Mammary microvascular endothelial cell (primary cell): Measurements from ENCODE around the gene NPSR1. TPM values are rescaled to one million over a fixed set of nuclear protein-coding genes. Genes with fewer than 3 reads are reported as not detected.

ENCODE experiments used
- total RNA-seq: library from RNA; depleted of rRNA; stranded (reverse); fragments of >200 nt; gene quantifications from 2 replicates; pipeline ENCODE4 v1.2.3, GENCODE V29; 2015

Gene NPSR1, protein sequence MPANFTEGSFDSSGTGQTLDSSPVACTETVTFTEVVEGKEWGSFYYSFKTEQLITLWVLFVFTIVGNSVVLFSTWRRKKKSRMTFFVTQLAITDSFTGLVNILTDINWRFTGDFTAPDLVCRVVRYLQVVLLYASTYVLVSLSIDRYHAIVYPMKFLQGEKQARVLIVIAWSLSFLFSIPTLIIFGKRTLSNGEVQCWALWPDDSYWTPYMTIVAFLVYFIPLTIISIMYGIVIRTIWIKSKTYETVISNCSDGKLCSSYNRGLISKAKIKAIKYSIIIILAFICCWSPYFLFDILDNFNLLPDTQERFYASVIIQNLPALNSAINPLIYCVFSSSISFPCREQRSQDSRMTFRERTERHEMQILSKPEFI
- total RNA-seq, result not detected in 2 replicates

DNA sequence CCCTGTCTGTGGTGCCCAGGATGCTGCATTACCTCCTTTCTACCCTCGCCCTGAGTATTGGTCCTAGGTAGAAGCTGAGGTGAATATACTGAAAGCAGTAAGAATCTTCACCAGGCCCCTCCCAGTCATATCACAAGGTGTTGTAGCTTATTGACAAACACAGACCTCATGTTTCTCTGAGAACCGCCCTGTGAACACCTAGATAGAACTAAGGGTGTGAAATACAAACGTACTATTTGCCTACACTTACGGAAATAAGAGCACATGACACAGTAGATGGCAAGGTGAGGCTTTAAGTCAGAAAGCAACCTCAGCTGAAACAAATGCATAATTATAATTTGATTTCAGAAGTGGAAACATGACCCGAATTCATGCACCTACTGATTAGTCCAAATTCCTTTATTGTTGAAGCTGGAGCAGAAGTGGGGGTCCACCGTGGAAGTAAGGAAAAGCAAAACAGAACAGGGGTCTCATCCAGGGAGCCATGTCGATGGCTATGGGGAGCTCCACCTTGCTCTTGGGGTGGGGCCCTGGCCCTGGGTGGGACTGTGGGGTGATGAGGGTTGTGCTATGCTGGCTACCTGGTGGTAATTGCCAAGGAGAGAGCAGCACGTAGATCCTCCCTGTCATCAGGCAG, at the start of gene NPSR1:
NPSR1 (plus strand) TSS at position 587 of the 637 bp plus-strand sequence. CDS start 195 bp downstream, outside the sequence.

